HG03108 (cell line): Measurements from ENCODE around the gene OSBPL2.

ENCODE experiments used
- ATAC-seq: cut with Tn5 transposase; IDR thresholded peaks from one replicate; pipeline ENCODE4 v1.9.1; 2021; ENCODE audit warnings: moderate library complexity; ENCODE audit not compliant: unreplicated experiment

The OSBPL2 gene

GRCh38 chr20:62321521-62321948 is 83.2 kb downstream of the OSBPL2 start:
- no peak for ATAC-seq

GRCh38 chr20:62321975-62322374 is 83.7 kb downstream of the OSBPL2 start:
- ATAC-seq: no peak

GRCh38 chr20:62322492-62323041 is 84.2 kb downstream of the OSBPL2 start:
- no peak for ATAC-seq

GRCh38 chr20:62323146-62323979 is 85.0 kb downstream of the OSBPL2 start:
- ATAC-seq: no peak

- no peak for ATAC-seq
Measured at GRCh38 chr20:62323980-62324906, 85.9 kb downstream of the OSBPL2 start.

- no peak for ATAC-seq
Measured at GRCh38 chr20:62325172-62325905, 87.0 kb downstream of the OSBPL2 start.

GRCh38 chr20:62326559-62326958 is 88.2 kb downstream of the OSBPL2 start:
- ATAC-seq: no peak

- no peak for ATAC-seq
Measured at GRCh38 chr20:62326959-62327725, 88.8 kb downstream of the OSBPL2 start.

GRCh38 chr20:62327726-62328495 is 89.6 kb downstream of the OSBPL2 start:
- no peak for ATAC-seq

GRCh38 chr20:62328684-62329388 is 90.5 kb downstream of the OSBPL2 start:
- no peak for ATAC-seq

- no peak for ATAC-seq
Measured at GRCh38 chr20:62329389-62330377, 91.4 kb downstream of the OSBPL2 start.

- no peak for ATAC-seq
Measured at GRCh38 chr20:62330576-62331317, 92.4 kb downstream of the OSBPL2 start.

GRCh38 chr20:62331347-62331746 is 93.0 kb downstream of the OSBPL2 start:
- no peak for ATAC-seq

- no peak for ATAC-seq
Measured at GRCh38 chr20:62332421-62332820, 94.1 kb downstream of the OSBPL2 start.

GRCh38 chr20:62332989-62333819 is 94.9 kb downstream of the OSBPL2 start:
- no peak for ATAC-seq
